Gastrocnemius medialis (tissue), 4 donors: ENCODE data around the gene HIVEP1.

Experiments
- CTCF ChIP-seq, 5 experiments: fragments of 450-650 bp in 3 of 5; fragments of 200-600 bp in 2 of 5; sonication (generic) in 2 of 5; IDR thresholded peaks in 4 of 5; conservative IDR thresholded peaks in 1 of 5; 1 replicate in 4 of 5; 2 replicates in 1 of 5; pipeline ENCODE4 v1.5.1; 2016 to 2019; ENCODE audit warnings: antibody characterized with exemption in 5 of 5, mild to moderate bottlenecking in 3 of 5, moderate library complexity in 3 of 5
- POLR2A ChIP-seq, 2 donors: fragments of 450-650 bp; IDR thresholded peaks; one replicate each; pipeline ENCODE4 v1.6.1; 2017; ENCODE audit warnings: antibody characterized with exemption in 2 of 2, mild to moderate bottlenecking in 2 of 2, moderate library complexity in 2 of 2

- no peak for TF ChIP-seq CTCF (IDR thresholded peaks at IDR 0.05 in 4 of 5, conservative IDR thresholded peaks at IDR 0.05 in 1 of 5)
- no peak for TF ChIP-seq POLR2A (IDR thresholded peaks at IDR 0.05)
Observed at GRCh38 chr6:12200761-12201160, 188.6 kb downstream of the HIVEP1 start.
